Upper lobe of left lung (tissue), 6 donors: Measurements from ENCODE around the gene NCOR2. TPM values are rescaled to one million over a fixed set of nuclear protein-coding genes. Genes with fewer than 3 reads are reported as not detected.
A peak's percentile ranks its signal among the peaks of the same experiment; 100 is the strongest.

Source experiments
- ATAC-seq, 2 donors: fragments of 200-7000 bp; cut with Tn5 transposase; one replicate each; pipeline ENCODE4 v1.9.1; 2022; ENCODE audit warnings: mild to moderate bottlenecking in 2 of 2, moderate library complexity in 2 of 2; ENCODE audit not compliant: low FRiP score in 2 of 2
- DNase-seq, 2 donors: peaks; one replicate each; pipeline ENCODE4 v3.0.0-alpha.2; 2019 to 2020
- H3K27ac ChIP-seq, 4 donors: fragments of 200-600 bp; sonication (generic); one replicate each; pipeline ENCODE4 v1.5.1; 2016 to 2019
- H3K27me3 ChIP-seq, 4 donors: fragments of 200-600 bp; sonication (generic); one replicate each; pipeline ENCODE4 v1.5.1; 2017 to 2019
- H3K36me3 ChIP-seq, 4 donors: fragments of 200-600 bp; sonication (generic); one replicate each; pipeline ENCODE4 v1.5.1; 2016 to 2019
- H3K4me1 ChIP-seq, 4 donors: fragments of 200-600 bp; sonication (generic); one replicate each; pipeline ENCODE4 v1.5.1; 2018 to 2019
- H3K4me3 ChIP-seq, 4 donors: fragments of 200-600 bp; sonication (generic); one replicate each; pipeline ENCODE4 v1.5.1; 2017 to 2019; ENCODE audit warnings: mild to moderate bottlenecking in 2 of 4, moderate library complexity in 1 of 4
- H3K9me3 ChIP-seq, 4 donors: fragments of 200-600 bp; sonication (generic); one replicate each; pipeline ENCODE4 v1.5.1; 2018 to 2019
- EP300 ChIP-seq, 4 donors: sonication (generic); formaldehyde crosslinking; IDR thresholded peaks; one replicate each; pipeline ENCODE4 v1.5.1; 2017; ENCODE audit warnings: antibody characterized with exemption in 4 of 4, control low read depth in 2 of 4
- POLR2A ChIP-seq, 4 donors: fragments of 450-650 bp; IDR thresholded peaks; one replicate each; pipeline ENCODE4 v1.5.1; 2016 to 2017; ENCODE audit warnings: antibody characterized with exemption in 4 of 4, mild to moderate bottlenecking in 2 of 4
- POLR2AphosphoS5 ChIP-seq, 2 donors: sonication (generic); formaldehyde crosslinking; IDR thresholded peaks; one replicate each; pipeline ENCODE4 v1.5.1; 2017; ENCODE audit warnings: antibody characterized with exemption in 2 of 2
- WGBS, 2 donors: methylation state at CpG; one replicate each; pipeline ENCODE4 v1.1.5; 2017 to 2018; 5-methylcytosine and 5-hydroxymethylcytosine counted together
- total RNA-seq, 6 donors: library from RNA; depleted of rRNA in 4 of 6; stranded (reverse); fragments of >200 nt in 4 of 6; gene quantifications; one replicate each; pipeline versions ENCODE4 v1.1.0 to v1.2.1, GENCODE V29; 2016 to 2021
- TF ChIP-seq, protein P1 (sequence below), 6 experiments: fragments of 450-650 bp in 4 of 6; fragments of 200-600 bp in 2 of 6; sonication (generic) in 2 of 6; IDR thresholded peaks; one replicate each; pipeline ENCODE4 v1.5.1; 2016 to 2019; ENCODE audit warnings: antibody characterized with exemption in 6 of 6
- donor health status: DM: no; HTN: no; CAD: no; lungs with moderate emphysema.
- donor health status: DM: no; HTN: yes; CAD: no; lungs with severe emphysema.

The NCOR2 gene
- total RNA-seq, 6 donors from 2014 or later = 188 to 603 (median 373) TPM

DNA sequence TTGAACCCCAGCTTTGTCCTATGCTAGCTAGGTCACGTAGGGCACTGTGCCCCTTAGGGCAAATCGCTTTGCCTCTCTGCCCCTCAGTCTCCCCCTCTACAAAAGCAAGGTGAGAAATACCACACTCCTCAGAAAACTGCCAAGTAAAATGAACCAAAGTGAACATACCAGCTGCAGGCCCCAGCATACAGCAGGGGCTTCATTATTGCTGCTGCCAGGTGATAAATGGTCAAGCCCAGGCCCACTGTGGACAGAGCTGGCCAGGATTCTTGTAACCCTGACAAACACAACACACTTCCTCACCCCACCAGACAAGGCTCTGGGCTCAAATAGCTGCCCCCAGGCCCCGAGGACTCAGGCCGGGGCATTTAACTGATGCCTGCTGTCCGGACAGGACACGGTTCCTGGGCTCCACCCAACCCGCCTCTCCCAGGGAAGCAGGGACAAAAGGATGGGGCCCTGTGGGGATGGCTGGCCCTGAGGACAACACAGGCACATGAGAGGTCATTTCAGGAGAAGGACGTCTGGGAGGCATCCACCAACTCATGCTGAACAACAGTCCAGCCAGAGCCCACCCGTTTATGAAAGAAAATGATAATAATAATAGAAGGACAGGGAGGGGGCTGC lies 36.7 kb downstream of the NCOR2 start:
- DNase-seq (no peak), ATAC-seq (no peak)
- Histone ChIP-seq H3K36me3 (peaks cover 0 to 17% (median 5%) of the 10 kb centered on the region in 4 donors), H3K4me1 (peaks cover 11 to 32% (median 20%) of the 10 kb centered on the region in 4 donors), H3K9me3 (no peaks in the 10 kb centered on the region), H3K4me3 (no peak overlapping the region), H3K27ac (peak overlapping the region in 3 of 4 donors; percentile 22 to 35 (median 27)), H3K27me3 (no peaks in the 10 kb centered on the region)
- WGBS, 2 donors = 72 to 73% methylated on average over 5 to 9 of the region's 9 CpGs
- TF ChIP-seq EP300 (IDR thresholded peaks at IDR 0.05) = no peak
- no peak for TF ChIP-seq POLR2A (IDR thresholded peaks at IDR 0.05)
- TF ChIP-seq POLR2AphosphoS5 (IDR thresholded peaks at IDR 0.05) = no peak
- TF ChIP-seq, protein P1, sequence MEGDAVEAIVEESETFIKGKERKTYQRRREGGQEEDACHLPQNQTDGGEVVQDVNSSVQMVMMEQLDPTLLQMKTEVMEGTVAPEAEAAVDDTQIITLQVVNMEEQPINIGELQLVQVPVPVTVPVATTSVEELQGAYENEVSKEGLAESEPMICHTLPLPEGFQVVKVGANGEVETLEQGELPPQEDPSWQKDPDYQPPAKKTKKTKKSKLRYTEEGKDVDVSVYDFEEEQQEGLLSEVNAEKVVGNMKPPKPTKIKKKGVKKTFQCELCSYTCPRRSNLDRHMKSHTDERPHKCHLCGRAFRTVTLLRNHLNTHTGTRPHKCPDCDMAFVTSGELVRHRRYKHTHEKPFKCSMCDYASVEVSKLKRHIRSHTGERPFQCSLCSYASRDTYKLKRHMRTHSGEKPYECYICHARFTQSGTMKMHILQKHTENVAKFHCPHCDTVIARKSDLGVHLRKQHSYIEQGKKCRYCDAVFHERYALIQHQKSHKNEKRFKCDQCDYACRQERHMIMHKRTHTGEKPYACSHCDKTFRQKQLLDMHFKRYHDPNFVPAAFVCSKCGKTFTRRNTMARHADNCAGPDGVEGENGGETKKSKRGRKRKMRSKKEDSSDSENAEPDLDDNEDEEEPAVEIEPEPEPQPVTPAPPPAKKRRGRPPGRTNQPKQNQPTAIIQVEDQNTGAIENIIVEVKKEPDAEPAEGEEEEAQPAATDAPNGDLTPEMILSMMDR (IDR thresholded peaks at IDR 0.05) = no peak

DNA sequence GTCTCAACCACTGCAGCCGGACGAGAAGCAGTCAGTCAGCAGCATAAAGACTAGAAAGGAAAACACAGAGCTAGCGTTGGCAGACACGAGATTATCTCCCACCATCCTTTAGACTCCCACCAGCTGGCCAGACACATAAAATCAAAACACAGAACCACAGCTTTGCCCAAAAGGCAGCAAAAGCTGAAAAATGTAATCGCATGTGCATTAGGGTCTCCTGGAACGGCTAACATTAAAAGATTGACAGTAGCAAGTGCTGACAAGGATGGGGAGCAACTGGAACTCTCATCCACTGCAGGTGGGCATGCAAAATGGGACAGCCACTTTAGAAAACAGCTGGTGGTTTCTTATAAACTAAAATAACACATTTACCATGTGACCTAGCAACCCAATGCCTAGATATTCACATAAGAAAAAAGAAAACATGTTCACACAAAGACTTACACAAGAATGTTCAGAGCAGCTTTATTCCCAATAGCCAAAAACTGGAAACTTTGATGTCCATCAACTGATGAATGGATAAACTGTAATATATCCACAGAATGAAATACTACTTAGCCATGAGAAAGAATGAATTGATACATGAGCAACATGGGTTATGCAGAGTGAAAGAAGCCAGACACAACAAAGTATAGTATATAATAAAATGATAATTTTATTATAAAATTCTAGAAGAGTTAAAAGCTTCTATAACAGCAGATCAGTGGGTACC lies 37.7 kb downstream of the NCOR2 start:
- H3K27ac ChIP-seq = no peak overlapping the region
- TF ChIP-seq EP300 (IDR thresholded peaks at IDR 0.05) (no peak), POLR2A (IDR thresholded peaks at IDR 0.05) (no peak), POLR2AphosphoS5 (IDR thresholded peaks at IDR 0.05) (no peak)
- TF ChIP-seq, protein P1 (IDR thresholded peaks at IDR 0.05) = no peak
- H3K4me1 ChIP-seq = peaks cover 18 to 41% (median 24%) of the 10 kb centered on the region in 4 donors
- 88 to 96% methylated on average over 6 of the region's 6 CpGs for WGBS, 2 donors
- no peaks in the 10 kb centered on the region for H3K27me3 ChIP-seq
- no peaks in the 10 kb centered on the region for H3K9me3 ChIP-seq
- H3K36me3 ChIP-seq = peaks cover 0 to 16% (median 5%) of the 10 kb centered on the region in 4 donors
- ATAC-seq (no peak), DNase-seq (no peak)
- H3K4me3 ChIP-seq = no peak overlapping the region

DNA sequence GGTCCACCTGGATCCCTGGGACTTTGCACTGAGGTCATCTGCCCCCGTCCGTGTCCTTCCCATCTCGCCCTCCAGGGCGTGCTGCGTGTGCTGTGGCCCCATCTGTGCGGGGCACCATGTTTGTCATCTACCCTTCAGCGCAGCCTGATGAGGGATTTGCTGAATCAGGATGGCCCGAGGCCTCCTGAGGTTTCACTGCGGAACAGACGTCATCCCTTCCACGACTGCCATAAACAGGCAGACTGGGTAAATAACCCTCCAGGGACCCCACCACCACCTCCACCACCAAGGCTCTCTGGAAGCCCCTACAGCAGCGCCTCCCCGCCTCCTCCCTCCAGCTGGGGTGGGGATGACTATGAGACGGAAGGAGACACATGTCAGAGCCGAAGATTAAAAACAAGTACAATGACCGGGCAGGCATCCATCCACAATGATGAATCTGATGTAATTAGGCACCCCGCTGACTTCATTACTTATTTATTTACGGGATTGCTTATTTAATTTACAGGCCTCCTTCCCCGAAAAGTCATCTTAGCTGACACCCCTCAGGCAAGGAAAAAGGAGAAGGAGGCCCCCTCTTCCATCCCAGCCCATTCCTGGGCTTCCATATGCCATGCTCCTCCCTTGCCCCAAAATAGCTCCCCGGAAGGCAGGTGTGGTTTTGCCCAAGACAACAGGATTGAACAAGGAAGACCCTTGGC lies 39.4 kb downstream of the NCOR2 start:
- peaks cover 24 to 49% (median 30%) of the 10 kb centered on the region in 4 donors for H3K4me1 ChIP-seq
- peak in 1 of 2 donors; percentile 9 for ATAC-seq
- no peak for DNase-seq
- TF ChIP-seq POLR2A (IDR thresholded peaks at IDR 0.05) (no peak), EP300 (IDR thresholded peaks at IDR 0.05) (no peak), POLR2AphosphoS5 (IDR thresholded peaks at IDR 0.05) (no peak)
- TF ChIP-seq, protein P1 (IDR thresholded peaks at IDR 0.05) = no peak
- H3K27me3 ChIP-seq = no peaks in the 10 kb centered on the region
- H3K9me3 ChIP-seq = no peaks in the 10 kb centered on the region
- no peak overlapping the region for H3K4me3 ChIP-seq
- 67 to 68% methylated on average over 18 to 20 of the region's 20 CpGs for WGBS, 2 donors
- peak overlapping the region; percentile 6 to 40 (median 23) for H3K27ac ChIP-seq
- H3K36me3 ChIP-seq = peaks cover 0 to 8% (median 2%) of the 10 kb centered on the region in 4 donors

DNA sequence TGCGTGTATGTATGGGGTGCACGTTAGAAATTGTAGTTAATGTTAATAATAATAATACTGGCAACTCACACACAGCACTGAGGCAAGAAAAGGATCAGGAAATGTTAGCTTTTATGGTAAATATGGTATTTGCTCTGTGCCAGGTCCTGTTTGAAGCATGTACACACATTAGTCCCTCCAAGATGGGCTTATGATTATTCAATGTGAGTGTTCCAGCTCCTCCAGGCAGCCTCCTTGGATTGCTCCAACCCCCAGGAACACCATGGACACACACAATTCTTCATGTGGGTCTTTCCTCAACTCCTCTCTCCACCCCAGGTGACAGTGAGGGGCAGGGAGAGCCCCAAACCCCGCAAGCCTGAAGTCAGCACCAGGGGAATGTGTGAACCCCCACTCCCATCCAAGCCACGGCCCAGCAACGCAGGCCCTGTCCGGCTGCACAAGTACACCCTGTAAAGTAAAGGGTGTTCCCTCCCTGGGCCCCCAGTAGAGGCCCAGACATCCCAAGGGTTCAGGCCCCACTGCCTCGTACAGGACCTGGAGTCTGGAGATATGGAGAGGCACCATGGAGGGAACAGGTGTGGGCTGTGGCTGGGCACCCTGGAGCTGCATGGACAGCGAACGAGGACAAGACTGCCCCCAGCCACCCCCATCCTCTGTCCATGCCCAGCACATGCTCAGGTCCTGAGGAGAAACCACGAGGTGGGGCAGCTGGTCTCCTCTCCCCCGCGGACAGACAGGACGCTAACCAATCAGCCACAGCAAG lies 41.3 kb downstream of the NCOR2 start:
- TF ChIP-seq POLR2AphosphoS5 (IDR thresholded peaks at IDR 0.05) (no peak), EP300 (IDR thresholded peaks at IDR 0.05) (no peak), POLR2A (IDR thresholded peaks at IDR 0.05) (no peak)
- TF ChIP-seq, protein P1 (IDR thresholded peaks at IDR 0.05) = no peak
- Histone ChIP-seq H3K9me3 (no peaks in the 10 kb centered on the region), H3K4me1 (peaks cover 21 to 41% (median 29%) of the 10 kb centered on the region in 4 donors), H3K27ac (peak overlapping the region in 2 of 4 donors; percentile 5 to 11), H3K27me3 (no peaks in the 10 kb centered on the region), H3K36me3 (peaks cover 0 to 8% (median 0%) of the 10 kb centered on the region in 4 donors), H3K4me3 (no peak overlapping the region)
- ATAC-seq (no peak), DNase-seq (no peak)
- WGBS, 2 donors = 86 to 93% methylated on average over 5 to 13 of the region's 13 CpGs
